GM12874 (cell line): ENCODE data around the gene PRKAG2.

ENCODE experiments used
- CTCF ChIP-seq: IDR thresholded peaks from 2 replicates; pipeline ENCODE4 v1.5.1; 2011; ENCODE audit warnings: low read depth, mild to moderate bottlenecking, control low read depth, low read length, moderate library complexity; ENCODE audit not compliant: insufficient read depth

The PRKAG2 gene

GRCh38 chr7:151657173-151657572 is 219.7 kb downstream of the PRKAG2 start:
- TF ChIP-seq CTCF = no peak

- TF ChIP-seq CTCF = no peak
Measured at GRCh38 chr7:151655555-151655954, 221.4 kb downstream of the PRKAG2 start.

- no peak for TF ChIP-seq CTCF
Measured at GRCh38 chr7:151652111-151652510, 224.8 kb downstream of the PRKAG2 start.

- no peak for TF ChIP-seq CTCF
Measured at GRCh38 chr7:151650161-151650560, 226.8 kb downstream of the PRKAG2 start.

GRCh38 chr7:151648429-151648828 is 228.5 kb downstream of the PRKAG2 start:
- TF ChIP-seq CTCF = no peak

- TF ChIP-seq CTCF = no peak
Measured at GRCh38 chr7:151647874-151648273, 229.0 kb downstream of the PRKAG2 start.

GRCh38 chr7:151647006-151647405 is 229.9 kb downstream of the PRKAG2 start:
- no peak for TF ChIP-seq CTCF

GRCh38 chr7:151645311-151645710 is 231.6 kb downstream of the PRKAG2 start:
- no peak for TF ChIP-seq CTCF
